Esophagus squamous epithelium (tissue), 4 donors: ENCODE data around the gene PDE2A.

Experiments
- POLR2A ChIP-seq, 4 donors: fragments of 450-650 bp; IDR thresholded peaks; one replicate each; pipeline ENCODE4 v1.6.1; 2017; ENCODE audit warnings: antibody characterized with exemption in 4 of 4, mild to moderate bottlenecking in 4 of 4, moderate library complexity in 3 of 4
- TF ChIP-seq, protein P1 (sequence below), 6 experiments: fragments of 450-650 bp in 4 of 6; fragments of 200-600 bp in 2 of 6; sonication (generic) in 2 of 6; IDR thresholded peaks; one replicate each; pipeline ENCODE4 v1.5.1; 2016 to 2019; ENCODE audit warnings: antibody characterized with exemption in 6 of 6, mild to moderate bottlenecking in 4 of 6, moderate library complexity in 4 of 6

DNA sequence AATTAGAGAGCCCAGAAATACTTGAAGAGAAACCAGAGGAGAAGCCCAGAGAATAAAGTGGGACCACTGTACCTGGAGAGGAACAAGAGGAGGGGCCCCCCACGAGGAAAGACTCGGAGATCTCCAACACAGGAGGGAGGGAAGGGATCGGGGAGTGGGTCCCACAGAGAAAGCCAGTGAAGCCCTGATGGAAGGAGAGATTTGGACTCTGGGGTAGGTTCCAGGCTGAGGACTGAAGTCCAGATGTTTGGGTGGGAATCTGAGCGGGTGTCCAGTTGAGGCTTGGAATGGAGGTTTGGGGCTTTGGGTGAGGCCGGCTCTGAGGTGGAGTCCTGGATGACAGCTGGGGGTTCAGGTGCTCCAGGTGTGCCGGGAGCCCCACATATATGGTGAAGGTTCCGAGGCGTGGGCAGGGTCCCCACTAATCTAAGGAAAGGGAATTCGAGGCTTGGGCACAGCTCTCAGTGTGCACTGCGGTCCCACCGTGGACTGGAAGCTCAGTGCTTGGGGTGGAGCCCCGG is 32.6 kb downstream of the PDE2A start:
- TF ChIP-seq, protein P1, sequence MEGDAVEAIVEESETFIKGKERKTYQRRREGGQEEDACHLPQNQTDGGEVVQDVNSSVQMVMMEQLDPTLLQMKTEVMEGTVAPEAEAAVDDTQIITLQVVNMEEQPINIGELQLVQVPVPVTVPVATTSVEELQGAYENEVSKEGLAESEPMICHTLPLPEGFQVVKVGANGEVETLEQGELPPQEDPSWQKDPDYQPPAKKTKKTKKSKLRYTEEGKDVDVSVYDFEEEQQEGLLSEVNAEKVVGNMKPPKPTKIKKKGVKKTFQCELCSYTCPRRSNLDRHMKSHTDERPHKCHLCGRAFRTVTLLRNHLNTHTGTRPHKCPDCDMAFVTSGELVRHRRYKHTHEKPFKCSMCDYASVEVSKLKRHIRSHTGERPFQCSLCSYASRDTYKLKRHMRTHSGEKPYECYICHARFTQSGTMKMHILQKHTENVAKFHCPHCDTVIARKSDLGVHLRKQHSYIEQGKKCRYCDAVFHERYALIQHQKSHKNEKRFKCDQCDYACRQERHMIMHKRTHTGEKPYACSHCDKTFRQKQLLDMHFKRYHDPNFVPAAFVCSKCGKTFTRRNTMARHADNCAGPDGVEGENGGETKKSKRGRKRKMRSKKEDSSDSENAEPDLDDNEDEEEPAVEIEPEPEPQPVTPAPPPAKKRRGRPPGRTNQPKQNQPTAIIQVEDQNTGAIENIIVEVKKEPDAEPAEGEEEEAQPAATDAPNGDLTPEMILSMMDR (IDR thresholded peaks at IDR 0.05), result no peak
- no peak for TF ChIP-seq POLR2A (IDR thresholded peaks at IDR 0.05)
